B cell (primary cell): ENCODE data around the gene CEP78.

Experiments
- CTCF ChIP-seq: fragments of 200-600 bp; IDR thresholded peaks from one replicate; pipeline ENCODE4 v1.8.0; 2022; ENCODE audit warnings: antibody characterized with exemption, mild to moderate bottlenecking
- EZH2 ChIP-seq: IDR thresholded peaks from 2 replicates; pipeline ENCODE4 v1.6.1; 2012; ENCODE audit warnings: borderline replicate concordance, low read depth, mild to moderate bottlenecking, moderate library complexity, low read length; ENCODE audit not compliant: insufficient read depth, poor library complexity, severe bottlenecking

- TF ChIP-seq CTCF (no peak), EZH2 (no peak)
Observed at GRCh38 chr9:78218890-78219289, 17.0 kb upstream of the CEP78 start.
